Stomach (tissue), 9 donors: Measurements from ENCODE around the gene MUC12. TPM values are rescaled to one million over a fixed set of nuclear protein-coding genes. Genes with fewer than 3 reads are reported as not detected.
"Not testable (repeated sequence)": the region's sequence is repeated elsewhere in the genome, so short reads cannot be mapped to it uniquely, and the experiment has no call there.

Experiments
- DNase-seq, 2 donors: peaks; one replicate each; pipeline versions ENCODE4 v3.0.0 to v3.0.0-alpha.2; 2013 to 2019
- H3K27ac ChIP-seq, 5 donors: fragments of 200-600 bp in 4 of 5; sonication (generic) in 4 of 5; one replicate each; pipeline ENCODE4 v1.5.1; 2013 to 2019; ENCODE audit warnings: mild to moderate bottlenecking in 1 of 5, moderate library complexity in 1 of 5
- H3K27me3 ChIP-seq, 3 donors: fragments of 200-600 bp; sonication (generic); one replicate each; pipeline ENCODE4 v1.5.1; 2017 to 2019; ENCODE audit warnings: mixed run types in 1 of 3
- H3K36me3 ChIP-seq, 4 donors: fragments of 200-600 bp; sonication (generic); 1 replicate in 3 of 4; 2 replicates in 1 of 4; pipeline ENCODE4 v1.5.1; 2016 to 2019
- H3K4me1 ChIP-seq, 4 donors: fragments of 200-600 bp; sonication (generic); one replicate each; pipeline ENCODE4 v1.5.1; 2016 to 2019
- H3K4me3 ChIP-seq, 4 donors: fragments of 200-600 bp; sonication (generic) in 3 of 4; one replicate each; pipeline ENCODE4 v1.5.1; 2016 to 2019; ENCODE audit warnings: mild to moderate bottlenecking in 1 of 4
- H3K9me3 ChIP-seq, 4 donors: fragments of 200-600 bp; sonication (generic); one replicate each; pipeline ENCODE4 v1.5.1; 2016 to 2019
- CTCF ChIP-seq, 7 experiments: fragments of 450-650 bp in 4 of 7; fragments of 200-600 bp in 3 of 7; sonication (generic) in 3 of 7; IDR thresholded peaks; one replicate each; pipeline ENCODE4 v1.5.1; 2016 to 2019; ENCODE audit warnings: antibody characterized with exemption in 7 of 7, control low read depth in 2 of 7, mild to moderate bottlenecking in 1 of 7
- EP300 ChIP-seq: sonication (generic); formaldehyde crosslinking; IDR thresholded peaks from one replicate; pipeline ENCODE4 v1.6.1; 2017; ENCODE audit warnings: antibody characterized with exemption
- POLR2A ChIP-seq, 4 donors: fragments of 450-650 bp; IDR thresholded peaks; one replicate each; pipeline ENCODE4 v1.6.1; 2016; ENCODE audit warnings: antibody characterized with exemption in 4 of 4, control low read depth in 2 of 4, mild to moderate bottlenecking in 1 of 4, moderate library complexity in 1 of 4
- POLR2AphosphoS5 ChIP-seq, 3 donors: sonication (generic); formaldehyde crosslinking; IDR thresholded peaks; one replicate each; pipeline ENCODE4 v1.6.1; 2016; ENCODE audit warnings: antibody characterized with exemption in 3 of 3
- WGBS, 5 donors: extraction: QIAGEN DNeasy Blood & Tissue Kit in 3 of 5; methylation state at CpG; one replicate each; pipeline versions ENCODE4 v1.1.5 to v1.1.7; 2013 to 2018; 5-methylcytosine and 5-hydroxymethylcytosine counted together
- intact Hi-C: fragments of 100-400 bp; cut with DNase I; formaldehyde crosslinking; loops from one replicate; pipeline ENCODE4 v1.15.1; 2023; ENCODE audit warnings: low total_unique reads
- polyA plus RNA-seq, 3 donors: library from polyadenylated mRNA; stranded (reverse); fragments of 200-250 nt; gene quantifications; one replicate each; pipeline ENCODE4 v1.2.3, GENCODE V29; 2013
- total RNA-seq, 5 donors: library from RNA; depleted of rRNA; stranded (reverse); fragments of >200 nt; gene quantifications; one replicate each; pipeline versions ENCODE4 v1.1.0 to v1.2.3, GENCODE V29; 2014 to 2016
- donor health status: healthy with polysubstance abuse.
- donor health status: Bipolar disorder and iron deficiency.
- donor health status: healthy.

The MUC12 gene
- total and polyA plus RNA-seq, 8 donors, result under 0.01 to 76.8 (median 1.4) TPM; not detected in 1

- WGBS, 5 donors, result 29 to 56% (median 49%) methylated on average over 3 of the region's 3 CpGs
- Histone ChIP-seq H3K36me3 (no peaks in the 10 kb centered on the region), H3K4me3 (no peak overlapping the region), H3K4me1 (peaks cover 6 to 10% (median 9%) of the 10 kb centered on the region in 4 donors), H3K27ac (no peak overlapping the region), H3K9me3 (no peaks in the 10 kb centered on the region), H3K27me3 (peaks cover 0 to 42% (median 8%) of the 10 kb centered on the region in 3 donors)
- intact Hi-C loops, result no loop called here
- no peak for DNase-seq
- TF ChIP-seq POLR2AphosphoS5 (IDR thresholded peaks at IDR 0.05) (no peak), CTCF (IDR thresholded peaks at IDR 0.05) (no peak), POLR2A (IDR thresholded peaks at IDR 0.05) (no peak), EP300 (no peak)
Measured at GRCh38 chr7:101021703-101022102, 52.3 kb downstream of the MUC12 start.

- intact Hi-C loops, result no loop called here
- DNase-seq, result no peak
- H3K4me3 ChIP-seq, result no peak overlapping the region
- H3K4me1 ChIP-seq, result no peaks in the 10 kb centered on the region
- no peak for TF ChIP-seq POLR2AphosphoS5 (IDR thresholded peaks at IDR 0.05)
- TF ChIP-seq CTCF (IDR thresholded peaks at IDR 0.05), result no peak
- no peak for TF ChIP-seq POLR2A (IDR thresholded peaks at IDR 0.05)
- TF ChIP-seq EP300, result no peak
- H3K9me3 ChIP-seq, result no peaks in the 10 kb centered on the region
- no peak overlapping the region for H3K27ac ChIP-seq
- H3K27me3 ChIP-seq, result peaks cover 0 to 24% (median 3%) of the 10 kb centered on the region in 3 donors
- H3K36me3 ChIP-seq, result no peaks in the 10 kb centered on the region
- WGBS, 5 donors, result 70 to 88% (median 83%) methylated on average over 2 of the region's 2 CpGs
Measured at GRCh38 chr7:101023839-101024238, 54.5 kb downstream of the MUC12 start.

GRCh38 chr7:101031082-101031481 lies 61.7 kb downstream of the MUC12 start:
- no peaks in the 10 kb centered on the region for H3K36me3 ChIP-seq
- WGBS, 5 donors, result 10 to 24% (median 16%) methylated on average over 7 of the region's 7 CpGs
- intact Hi-C loops, result no loop called here

GRCh38 chr7:101035941-101036340 lies 66.6 kb downstream of the MUC12 start:
- Histone ChIP-seq H3K27ac (no peak overlapping the region), H3K36me3 (no peaks in the 10 kb centered on the region), H3K4me1 (no peaks in the 10 kb centered on the region), H3K9me3 (no peaks in the 10 kb centered on the region), H3K4me3 (no peak overlapping the region), H3K27me3 (peaks cover 0 to 42% (median 0%) of the 10 kb centered on the region in 3 donors)
- DNase-seq, result no peak
- TF ChIP-seq POLR2A (IDR thresholded peaks at IDR 0.05) (no peak), POLR2AphosphoS5 (IDR thresholded peaks at IDR 0.05) (no peak), CTCF (IDR thresholded peaks at IDR 0.05) (no peak), EP300 (no peak)
- 68 to 84% (median 76%) methylated on average over 4 of the region's 4 CpGs for WGBS, 5 donors
- intact Hi-C loops, result no loop called here

More at GRCh38 chr7:101031082-101031481, 61.7 kb downstream of the MUC12 start:
- Histone ChIP-seq H3K9me3 (no peaks in the 10 kb centered on the region), H3K27me3 (peaks cover 0 to 9% (median 0%) of the 10 kb centered on the region in 3 donors), H3K4me1 (no peaks in the 10 kb centered on the region), H3K27ac (no peak overlapping the region), H3K4me3 (no peak overlapping the region)
- no peak for DNase-seq
- TF ChIP-seq POLR2AphosphoS5 (IDR thresholded peaks at IDR 0.05) (no peak), CTCF (IDR thresholded peaks at IDR 0.05) (no peak), POLR2A (IDR thresholded peaks at IDR 0.05) (no peak), EP300 (no peak)

GRCh38 chr7:101041283-101041682 lies 71.9 kb downstream of the MUC12 start:
- peaks cover 0 to 26% (median 24%) of the 10 kb centered on the region in 4 donors for H3K9me3 ChIP-seq
- H3K36me3 ChIP-seq, H3K27ac ChIP-seq: not testable (repeated sequence)

More at GRCh38 chr7:101041283-101041682, 71.9 kb downstream of the MUC12 start:
- WGBS, 5 donors, result 71 to 85% (median 83%) methylated on average over 6 of the region's 6 CpGs
- peaks cover 0 to 73% (median 4%) of the 10 kb centered on the region in 3 donors for H3K27me3 ChIP-seq
- H3K4me1 ChIP-seq, DNase-seq, H3K4me3 ChIP-seq, intact Hi-C loops: not testable (repeated sequence)
